ENCODE results near the gene ADISSP. TPM values are rescaled to one million over a fixed set of nuclear protein-coding genes. Genes with fewer than 3 reads are reported as not detected.
"Not testable (repeated sequence)": the region's sequence is repeated elsewhere in the genome, so short reads cannot be mapped to it uniquely, and the experiment has no call there.

Gene ADISSP
- total RNA-seq, 1 donor from 2014 or later = 10.3 TPM

DNA sequence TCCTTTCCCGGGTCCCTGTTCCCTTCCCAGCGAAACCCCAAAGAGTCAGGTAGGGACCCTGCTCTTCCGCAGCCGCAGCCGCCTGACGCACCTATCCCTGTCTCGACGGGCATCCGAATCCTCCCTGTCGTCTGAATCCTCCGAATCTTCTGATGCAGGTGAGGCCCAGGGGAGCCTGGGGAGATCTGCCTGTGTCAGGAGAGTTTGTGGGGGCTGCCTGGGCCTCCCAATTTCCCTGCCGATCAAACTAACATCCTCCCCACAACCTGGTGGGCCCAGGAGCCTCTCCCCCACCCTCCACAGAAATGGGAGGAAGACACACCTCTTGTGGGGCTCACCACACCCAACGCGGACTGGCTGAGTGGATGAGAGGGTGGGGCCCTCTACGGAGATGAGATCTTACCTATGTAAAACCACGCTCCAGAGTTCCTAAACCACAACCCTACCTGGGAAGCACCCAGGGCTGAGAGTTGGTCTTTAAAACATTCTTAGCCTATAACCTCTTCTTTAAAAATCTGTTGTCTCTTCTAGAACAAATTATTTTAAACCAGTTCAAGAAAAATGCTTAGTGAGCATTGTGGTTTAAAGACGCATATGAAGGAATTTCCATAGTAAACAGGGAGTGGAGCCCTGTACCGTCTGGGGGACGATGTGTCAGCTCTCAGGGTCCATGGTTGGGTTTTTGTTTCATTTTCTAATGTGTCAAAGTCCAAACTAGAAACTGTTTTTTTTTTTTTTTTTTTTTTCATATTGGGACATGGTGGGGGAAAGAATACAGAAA lies 30.2 kb upstream of the ADISSP start:
- peak in 1 of 2 donors; percentile 51 for DNase-seq (ENCODE audit: low read depth in 2 of 2)

DNA sequence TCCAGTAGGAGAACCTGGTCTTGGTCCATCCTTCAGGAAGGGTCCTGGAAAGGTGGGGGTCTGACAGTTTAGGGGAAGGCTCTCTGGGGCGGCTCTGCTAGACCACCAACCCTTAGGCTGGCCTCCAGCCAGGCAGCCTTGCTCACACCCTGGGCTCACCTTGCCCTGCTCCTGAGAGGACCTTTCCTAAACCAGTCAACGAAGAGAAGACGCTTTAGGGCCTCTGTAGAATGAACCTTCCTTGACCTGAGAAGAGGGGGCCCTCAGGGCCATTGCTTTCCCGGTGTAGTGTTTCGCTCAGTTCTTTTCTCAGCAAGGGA lies 29.6 kb upstream of the ADISSP start:
- DNase-seq (ENCODE audit: low read depth in 2 of 2) = no peak

DNA sequence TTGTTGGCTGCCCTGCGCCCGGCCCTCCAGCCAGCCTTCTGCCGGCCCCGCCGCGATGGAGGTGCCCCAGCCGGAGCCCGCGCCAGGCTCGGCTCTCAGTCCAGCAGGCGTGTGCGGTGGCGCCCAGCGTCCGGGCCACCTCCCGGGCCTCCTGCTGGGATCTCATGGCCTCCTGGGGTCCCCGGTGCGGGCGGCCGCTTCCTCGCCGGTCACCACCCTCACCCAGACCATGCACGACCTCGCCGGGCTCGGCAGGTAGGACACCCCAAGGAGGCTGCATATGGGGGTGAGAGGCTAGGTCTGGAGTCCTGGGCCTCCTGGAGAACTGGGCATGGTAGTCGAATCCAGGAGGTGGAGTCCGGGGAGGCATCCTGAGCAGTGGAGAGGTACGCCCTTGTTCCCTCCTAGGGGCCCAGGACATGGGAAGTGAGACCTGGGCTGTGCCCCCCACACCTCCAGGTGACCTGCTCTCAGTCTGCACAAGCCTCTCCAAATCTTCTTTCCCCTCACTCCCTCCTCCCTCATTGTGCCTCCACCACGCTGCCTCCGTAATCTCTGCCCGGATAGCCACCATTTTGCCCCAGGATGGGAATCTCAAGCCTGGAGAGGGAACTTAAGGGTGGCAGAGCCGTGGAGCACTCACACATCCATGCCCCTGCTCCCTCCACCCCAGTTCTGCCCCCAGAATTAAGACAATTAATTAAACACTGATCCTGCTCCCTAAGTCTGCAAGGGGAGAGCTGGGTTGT lies 29.1 kb upstream of the ADISSP start:
- DNase-seq (ENCODE audit: low read depth in 2 of 2) = no peak

- peak; percentile 90 to 91 for DNase-seq (ENCODE audit: low read depth in 2 of 2)
These were observed 28.2 kb upstream of the ADISSP start, which contains the start of gene CDC25B for GRCh38 chr20:3795511-3796468. Gene CDC25B (plus strand): TSS chr20:3796310. CDS start chr20:3796532, 222 bp downstream.

DNA sequence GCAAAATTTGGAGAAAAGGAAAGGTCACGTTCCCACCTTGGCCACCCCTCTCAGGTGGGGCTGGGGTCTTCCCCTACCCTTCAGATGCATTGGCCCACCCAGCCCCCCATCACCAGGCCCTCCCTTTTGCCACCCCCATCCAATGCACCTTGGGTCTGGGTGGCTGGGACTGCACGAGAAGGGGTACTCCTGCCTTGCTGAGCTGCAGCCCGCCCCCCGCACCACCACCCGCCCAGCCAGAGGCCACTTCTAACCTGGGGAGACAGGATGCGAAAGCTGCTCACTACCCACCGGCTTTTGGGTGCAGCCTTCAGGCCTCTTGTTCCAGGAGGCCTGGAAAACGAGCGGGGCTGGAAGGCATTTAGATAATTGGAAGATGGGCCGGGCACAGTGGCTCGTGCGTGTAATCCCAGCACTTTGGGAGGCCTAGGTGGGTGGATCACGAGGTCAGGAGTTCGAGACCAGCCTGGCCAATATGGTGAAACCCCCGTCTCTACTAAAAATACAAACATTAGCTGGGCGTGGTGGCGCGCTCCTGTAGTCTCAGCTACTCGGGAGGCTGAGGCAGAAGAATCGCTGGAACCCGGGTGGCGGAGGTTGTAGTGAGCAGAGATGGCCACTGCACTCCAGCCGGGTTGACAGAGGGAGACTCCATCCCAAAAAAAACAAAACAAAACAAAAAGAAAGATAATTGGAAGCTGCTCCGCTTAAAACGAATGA lies 27.3 kb upstream of the ADISSP start:
- no peak for DNase-seq (ENCODE audit: low read depth in 2 of 2)

DNA sequence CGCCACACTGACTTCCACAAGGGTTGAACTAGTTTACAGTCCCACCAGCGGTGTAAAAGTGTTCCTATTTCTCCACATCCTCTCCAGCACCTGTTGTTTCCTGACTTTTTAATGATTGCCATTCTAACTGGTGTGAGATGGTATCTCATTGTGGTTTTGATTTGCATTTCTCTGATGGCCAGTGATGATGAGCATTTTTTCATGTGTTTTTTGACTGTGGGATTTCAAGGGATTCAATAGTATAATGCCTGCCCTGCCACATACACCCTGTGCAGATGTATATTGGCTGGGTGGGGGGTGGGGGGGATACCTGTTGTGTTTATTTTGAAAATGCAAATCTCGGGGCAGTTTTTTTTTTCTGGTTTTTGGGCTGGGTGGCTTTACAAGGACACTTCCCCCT lies 26.6 kb upstream of the ADISSP start:
- DNase-seq (ENCODE audit: low read depth in 2 of 2) = not testable (repeated sequence)

- not testable (repeated sequence) for DNase-seq (ENCODE audit: low read depth in 2 of 2)
These were observed 21.6 kb upstream of the ADISSP start for GRCh38 chr20:3789201-3789600.

- no peak for DNase-seq (ENCODE audit: low read depth in 2 of 2)
These were observed 21.2 kb upstream of the ADISSP start for GRCh38 chr20:3788685-3789155.

- no peak for DNase-seq (ENCODE audit: low read depth in 2 of 2)
These were observed 19.9 kb upstream of the ADISSP start for GRCh38 chr20:3787324-3788014.

DNA sequence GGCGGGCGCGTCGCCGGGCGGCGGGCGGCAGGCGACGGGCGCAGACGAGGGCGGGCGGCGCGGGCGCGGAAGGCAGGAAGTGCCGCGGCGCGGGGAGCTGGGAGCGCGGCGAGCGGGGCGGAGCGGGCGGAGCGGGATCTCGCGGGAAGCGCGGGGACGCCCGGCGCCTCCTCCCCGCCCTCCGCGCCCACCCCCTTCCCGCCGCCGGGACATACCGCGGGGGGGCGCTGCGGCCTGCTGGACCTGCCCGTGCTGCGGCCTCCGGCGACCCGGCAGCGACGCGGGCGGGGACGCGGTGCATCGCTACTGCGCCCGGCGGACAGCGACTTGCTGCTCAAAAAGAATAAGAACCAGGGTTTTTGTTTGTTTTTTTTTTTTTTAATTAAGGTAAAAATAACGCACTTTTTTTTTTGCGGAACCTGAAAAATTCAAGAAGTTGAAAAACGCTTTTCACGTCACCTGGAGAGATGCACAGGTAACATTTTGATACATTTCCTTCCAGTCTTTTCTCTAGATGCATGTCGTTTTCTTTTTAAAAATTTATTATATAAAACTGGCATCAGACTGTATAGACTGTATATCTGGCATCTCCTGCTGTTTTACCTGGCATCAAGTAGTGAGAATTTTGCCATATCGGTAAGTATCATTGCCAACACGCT lies 19.2 kb upstream of the ADISSP start, which contains the start of gene CENPB:
Gene CENPB (minus strand): TSS at position 76 of the 659 bp plus-strand sequence. CDS start 257 bp downstream, outside the sequence.
- DNase-seq (ENCODE audit: low read depth in 2 of 2) = peak; percentile 89 to 93

DNA sequence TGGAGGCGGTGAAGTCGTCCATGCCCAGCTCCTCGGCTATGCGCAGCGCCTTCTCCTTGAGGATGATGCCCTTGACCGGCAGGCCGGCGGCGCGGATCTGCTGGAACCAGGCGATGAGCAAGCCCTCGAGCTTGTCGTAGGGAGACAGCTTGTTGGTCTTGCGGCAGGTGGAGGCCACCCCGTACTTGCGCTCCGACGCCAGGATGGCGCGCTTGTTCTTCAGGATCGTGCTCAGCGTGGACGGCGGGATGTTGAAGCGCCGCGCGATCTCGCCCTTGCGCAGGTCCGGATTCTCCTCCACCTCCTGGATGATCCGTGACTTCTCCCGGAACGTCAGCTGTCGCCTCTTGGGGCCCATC lies 18.6 kb upstream of the ADISSP start:
- DNase-seq (ENCODE audit: low read depth in 2 of 2) = peak; percentile 77 to 80

DNA sequence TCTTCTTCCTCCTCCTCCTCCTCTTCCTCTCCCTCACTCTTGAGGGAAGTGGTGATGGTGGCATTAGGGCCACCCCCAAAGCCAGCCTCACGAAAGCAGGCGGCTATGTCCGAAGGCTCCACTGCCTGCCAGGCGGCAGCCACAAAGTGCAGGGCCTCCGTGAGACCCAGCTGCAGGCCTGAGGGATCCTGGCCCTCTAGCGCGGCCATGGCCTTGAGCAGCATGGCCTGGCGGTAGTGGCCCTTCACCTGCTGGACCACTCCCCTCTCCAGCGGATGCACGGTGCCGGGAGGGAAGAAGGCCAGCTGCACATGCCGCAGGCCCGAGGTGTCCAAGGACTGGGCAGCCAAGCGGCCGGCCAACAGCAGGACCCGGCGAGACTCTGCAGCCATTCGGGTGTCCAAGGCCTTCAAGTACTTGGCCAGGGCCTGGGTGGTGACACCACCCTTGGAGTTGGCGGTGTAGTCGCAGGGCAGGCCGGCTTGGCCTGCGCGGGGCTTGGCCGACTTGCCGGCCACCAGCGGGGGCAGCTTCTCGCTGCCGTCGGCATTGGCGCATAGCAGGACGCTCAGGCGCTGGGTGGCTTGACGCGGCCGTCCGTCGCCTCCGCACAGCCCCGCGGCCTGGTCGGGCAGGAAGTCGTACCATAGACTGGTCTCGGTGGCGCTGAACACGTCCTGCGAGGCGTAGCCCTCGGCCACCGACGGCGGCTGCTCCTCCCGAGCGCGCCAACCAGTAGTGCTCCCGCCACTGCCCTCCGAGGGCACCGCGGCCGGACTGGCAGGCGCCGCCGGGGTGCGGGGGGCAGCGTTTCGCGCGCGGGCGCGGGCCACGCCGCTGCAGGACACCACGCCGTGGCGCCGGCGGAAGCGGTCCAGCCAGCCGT lies 17.9 kb upstream of the ADISSP start:
- peak; percentile 48 to 61 for DNase-seq (ENCODE audit: low read depth in 2 of 2)

- DNase-seq (ENCODE audit: low read depth in 2 of 2) = no peak
These were observed 17.3 kb upstream of the ADISSP start for GRCh38 chr20:3784863-3785239.

- DNase-seq (ENCODE audit: low read depth in 2 of 2) = peak in 1 of 2 donors; percentile 38
These were observed 16.8 kb upstream of the ADISSP start for GRCh38 chr20:3784216-3784853.

DNA sequence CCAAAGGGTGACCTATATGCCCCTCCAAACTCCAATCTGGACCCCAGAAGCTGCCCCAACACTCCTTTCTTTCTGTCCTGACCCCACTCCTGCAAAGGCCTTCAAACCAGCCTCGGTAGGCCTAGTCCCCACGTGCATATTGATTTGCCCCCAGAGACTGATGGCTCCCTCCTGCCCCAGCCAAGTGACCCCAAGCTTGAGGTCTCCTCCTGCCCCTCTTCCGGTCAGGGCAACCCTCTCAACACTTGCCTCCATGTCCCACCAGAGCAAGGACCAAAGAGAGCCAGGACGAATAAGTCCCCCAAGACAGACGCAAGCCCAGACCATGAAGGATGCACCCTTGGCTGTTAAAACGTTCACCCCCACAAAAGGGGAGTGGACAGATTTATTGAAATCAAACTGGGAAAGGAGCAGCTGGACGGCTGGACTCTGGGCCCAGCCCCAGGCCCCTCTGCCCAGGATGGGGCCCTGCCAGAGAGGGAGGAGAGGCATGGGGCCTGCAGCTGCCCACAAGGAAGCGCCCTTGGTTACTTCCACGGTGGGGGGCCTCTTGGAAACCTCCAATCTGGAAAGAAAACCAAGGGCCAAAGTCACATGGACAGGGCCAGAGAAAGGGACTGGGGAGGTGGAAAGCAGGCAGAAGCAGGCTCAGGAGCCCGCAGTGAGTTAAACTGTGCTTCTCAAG lies 16.1 kb upstream of the ADISSP start:
- DNase-seq (ENCODE audit: low read depth in 2 of 2) = no peak

DNA sequence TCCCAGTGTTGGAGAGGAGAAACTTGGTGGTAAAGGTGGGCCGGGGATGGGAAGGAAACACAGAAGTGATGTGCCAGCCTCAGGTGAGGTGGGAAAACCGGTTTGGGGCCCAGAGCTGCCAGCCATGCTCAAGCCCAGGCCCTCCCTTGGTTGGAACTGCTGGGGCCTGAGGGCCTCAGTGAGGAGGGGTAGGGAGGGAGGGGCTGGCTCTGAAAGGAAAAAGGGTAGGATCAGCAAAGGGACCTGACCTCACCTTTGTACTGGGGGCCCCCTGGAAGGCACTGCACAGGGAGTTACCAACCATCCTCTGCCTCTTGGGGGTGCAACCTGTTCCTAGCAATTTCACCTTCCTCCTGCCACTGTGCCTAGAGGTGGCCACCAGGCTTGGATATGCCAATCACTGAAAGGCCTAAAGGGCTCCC lies 15.5 kb upstream of the ADISSP start:
- DNase-seq (ENCODE audit: low read depth in 2 of 2) = no peak

- no peak for DNase-seq (ENCODE audit: low read depth in 2 of 2)
These were observed 15.0 kb upstream of the ADISSP start for GRCh38 chr20:3782597-3782996.
